D721Med (cell line): ENCODE data around the gene PPAN.

Source experiments
- DNase-seq: peaks from one replicate; pipeline ENCODE4 v3.0.0; 2011; ENCODE audit warnings: low spot score; ENCODE audit not compliant: insufficient read length
- FAIRE-seq: peaks from 2 replicates; lab custom pipeline; 2011; peaks lifted over from hg19 to GRCh38; lab: Jason Lieb, UNC
- CTCF ChIP-seq: IDR thresholded peaks from 2 replicates; pipeline ENCODE4 v1.5.1; 2012; ENCODE audit warnings: mild to moderate bottlenecking, control low read depth; ENCODE audit not compliant: insufficient read depth; ENCODE audit errors: missing control alignments

The PPAN gene

GRCh38 chr19:10086591-10087192 lies 19.5 kb upstream of the PPAN start:
- FAIRE-seq (no peak), DNase-seq (no peak)
- TF ChIP-seq CTCF = no peak

- DNase-seq = peak; percentile 1
- no peak for TF ChIP-seq CTCF
- FAIRE-seq = no peak
Measured at GRCh38 chr19:10087296-10088061, 18.7 kb upstream of the PPAN start.

- FAIRE-seq (no peak), DNase-seq (no peak)
- TF ChIP-seq CTCF = no peak
Measured at GRCh38 chr19:10088949-10089554, 17.1 kb upstream of the PPAN start.

GRCh38 chr19:10089801-10090375 lies 16.3 kb upstream of the PPAN start:
- no peak for TF ChIP-seq CTCF
- DNase-seq = no peak
- FAIRE-seq = no peak

- TF ChIP-seq CTCF = no peak
- DNase-seq (no peak), FAIRE-seq (no peak)
Measured at GRCh38 chr19:10091370-10091687, 14.8 kb upstream of the PPAN start.

GRCh38 chr19:10091895-10092641 lies 14.1 kb upstream of the PPAN start:
- no peak for DNase-seq
- no peak for FAIRE-seq
- no peak for TF ChIP-seq CTCF
